HG02678 (cell line): ENCODE measurements around the gene ARID3B.

Experiments
- ATAC-seq: cut with Tn5 transposase; IDR thresholded peaks from one replicate; pipeline ENCODE4 v1.9.1; 2021; ENCODE audit warnings: mild to moderate bottlenecking, moderate library complexity; ENCODE audit not compliant: unreplicated experiment

ARID3B gene

DNA sequence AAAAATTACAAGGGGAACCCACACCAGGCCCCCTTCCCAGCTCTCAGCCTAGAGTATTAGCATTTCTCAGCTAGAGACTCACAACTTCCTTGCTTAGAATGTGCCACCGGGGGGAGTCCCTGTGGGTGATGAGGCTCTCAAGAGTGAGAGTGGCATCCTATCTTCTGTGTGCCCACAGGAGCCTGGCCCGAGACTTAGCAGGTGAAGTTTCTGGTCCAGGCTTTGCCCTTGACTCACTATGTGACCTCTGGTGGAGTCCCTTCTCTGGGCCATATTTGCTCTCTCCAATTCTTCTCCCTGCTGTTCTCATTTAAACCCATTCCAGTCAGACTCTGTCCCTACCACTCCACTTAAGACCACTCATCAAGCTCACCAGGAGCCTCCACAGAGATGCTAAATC is 92.8 kb downstream of the ARID3B start:
- ATAC-seq, result no peak

DNA sequence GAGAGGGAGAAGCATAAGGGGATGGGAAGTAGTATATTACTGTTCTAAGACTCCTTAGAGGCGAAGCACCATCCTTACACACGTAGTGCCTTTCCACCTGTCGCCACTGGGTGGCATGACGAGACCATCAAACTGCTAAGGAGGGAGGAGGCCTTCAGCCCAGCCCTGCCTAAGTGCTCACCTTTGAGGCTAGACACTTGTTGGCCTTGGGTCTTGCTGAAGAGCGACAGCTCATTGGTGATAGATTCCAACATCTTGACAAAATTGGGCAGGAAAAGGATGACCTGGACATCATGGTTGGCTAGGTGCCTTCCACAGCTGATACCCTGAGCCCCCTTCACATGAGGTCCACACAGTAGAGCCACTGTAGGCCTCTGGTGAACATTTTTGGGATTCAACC is 94.2 kb downstream of the ARID3B start:
- peak; percentile 68 for ATAC-seq

DNA sequence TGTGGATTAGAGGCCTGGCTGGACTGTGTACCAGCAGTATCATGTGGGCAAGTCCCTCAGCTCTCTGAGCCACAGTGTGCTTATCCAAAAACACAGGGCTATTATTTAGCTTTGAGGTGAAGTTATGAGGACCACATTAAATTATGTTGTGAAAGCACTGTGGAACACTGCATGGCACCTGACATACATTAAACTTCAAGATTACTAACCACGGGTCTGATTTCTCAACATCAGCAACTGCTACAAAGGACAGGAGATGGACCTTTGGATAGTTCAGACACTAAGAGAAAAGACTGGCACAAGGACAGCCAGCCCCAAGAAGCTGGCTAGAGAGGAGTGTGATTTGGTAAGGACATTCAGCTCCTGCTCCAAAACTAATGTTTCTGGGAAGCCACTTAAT is 96.0 kb downstream of the ARID3B start:
- no peak for ATAC-seq

DNA sequence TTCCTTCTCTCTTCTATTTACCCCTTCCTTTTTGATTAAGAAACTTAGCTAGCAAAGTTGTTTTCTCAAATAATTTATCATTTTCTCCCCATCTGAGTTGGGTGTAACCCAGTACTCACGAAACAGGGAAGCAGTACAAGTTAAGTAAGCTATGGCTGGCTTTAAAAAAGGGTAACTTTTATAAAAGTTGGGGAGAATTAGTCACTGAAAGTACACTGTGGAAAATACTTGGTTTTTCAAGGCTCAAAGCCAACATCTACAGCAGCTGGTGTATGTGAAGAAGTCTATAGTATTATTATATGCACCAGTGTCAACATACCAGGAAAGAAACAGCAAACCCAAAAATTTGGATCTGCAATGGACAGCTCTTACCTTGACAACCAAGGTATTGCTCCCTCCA is 100.1 kb downstream of the ARID3B start:
- no peak for ATAC-seq

DNA sequence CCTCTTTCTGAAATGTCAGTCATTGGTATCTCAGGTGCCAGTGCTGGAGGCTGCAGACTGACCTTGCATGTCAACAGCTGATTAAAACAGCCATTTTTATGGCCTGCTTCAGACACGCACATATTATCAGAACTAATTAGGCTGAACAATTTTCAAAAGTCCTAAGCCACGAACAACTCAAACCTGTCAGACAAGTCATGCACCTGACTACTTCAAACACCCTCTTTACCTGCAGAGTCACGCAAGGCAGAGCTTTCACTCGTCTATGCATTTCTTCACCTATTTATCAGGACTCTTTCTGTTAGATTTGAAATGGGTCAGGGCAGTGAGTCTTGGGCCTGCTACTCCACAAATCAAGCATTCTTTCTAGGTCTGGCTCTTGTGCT is 101.3 kb downstream of the ARID3B start:
- ATAC-seq, result no peak

DNA sequence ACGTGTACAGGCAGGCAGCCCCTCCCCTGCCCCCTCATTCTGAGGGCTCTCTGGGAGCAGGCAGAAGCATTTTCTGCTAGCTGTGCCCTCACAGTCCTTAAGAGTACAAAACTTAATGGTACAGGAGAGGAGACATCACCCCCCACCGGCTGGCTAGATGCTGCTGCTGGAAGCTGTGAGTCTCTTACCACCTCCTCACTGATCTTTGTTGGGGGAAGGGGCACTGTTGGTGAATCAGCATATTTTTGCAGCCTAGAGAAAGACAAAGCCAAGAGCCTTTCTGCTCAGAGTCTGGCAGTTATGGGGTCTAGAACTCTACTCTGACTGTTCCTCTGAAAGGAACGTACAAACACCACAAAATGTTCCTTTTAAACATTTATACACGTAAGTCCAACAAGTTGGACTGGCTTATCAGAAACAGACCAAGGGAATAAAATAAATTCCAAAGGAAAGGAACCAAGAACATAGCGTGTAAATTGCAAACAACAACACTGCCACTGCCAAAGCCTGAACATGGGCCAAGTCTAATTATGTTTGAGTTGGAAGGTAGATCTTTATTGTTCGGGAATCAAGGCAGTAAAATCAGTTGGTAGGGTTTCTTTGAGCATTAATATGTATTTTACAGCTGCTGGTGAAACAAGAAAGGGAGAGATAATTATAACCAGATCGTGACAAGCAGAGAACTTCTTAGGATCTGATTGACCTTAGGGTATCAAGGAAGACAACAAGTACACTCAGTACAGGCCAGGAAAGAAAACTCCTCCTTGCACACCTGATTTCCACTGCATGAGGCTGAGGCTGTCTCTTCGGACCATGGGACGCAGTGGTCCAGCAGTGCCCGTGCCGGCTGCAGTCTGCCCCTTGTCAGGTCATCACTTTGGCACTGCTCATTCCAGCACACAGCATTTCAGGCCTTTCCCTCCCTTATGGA is 102.0 kb downstream of the ARID3B start:
- no peak for ATAC-seq

DNA sequence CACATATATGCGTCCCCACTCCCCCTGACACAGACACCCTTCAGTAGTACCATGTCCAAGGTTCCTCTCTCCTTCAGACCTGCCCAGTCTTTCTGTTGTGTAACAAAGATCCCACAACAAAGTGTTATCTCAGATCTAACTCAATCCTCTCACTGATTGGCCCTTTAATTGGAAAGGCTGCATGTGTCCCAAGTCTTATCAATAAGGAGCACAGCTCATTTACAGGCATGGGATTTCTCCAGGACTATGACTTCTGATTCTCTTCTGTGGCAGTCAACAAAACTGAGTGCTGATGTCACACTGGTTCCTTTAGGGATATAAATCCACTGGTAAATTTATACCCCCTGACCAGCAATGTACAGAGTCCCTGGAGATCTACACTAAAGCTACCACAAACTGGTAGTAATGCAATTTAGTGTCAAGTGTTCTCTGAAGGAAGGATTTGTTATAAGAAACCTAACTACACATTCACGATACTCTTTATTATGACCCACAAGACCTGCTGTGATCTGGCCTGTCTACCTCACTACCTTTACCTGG is 102.7 kb downstream of the ARID3B start:
- ATAC-seq, result no peak

DNA sequence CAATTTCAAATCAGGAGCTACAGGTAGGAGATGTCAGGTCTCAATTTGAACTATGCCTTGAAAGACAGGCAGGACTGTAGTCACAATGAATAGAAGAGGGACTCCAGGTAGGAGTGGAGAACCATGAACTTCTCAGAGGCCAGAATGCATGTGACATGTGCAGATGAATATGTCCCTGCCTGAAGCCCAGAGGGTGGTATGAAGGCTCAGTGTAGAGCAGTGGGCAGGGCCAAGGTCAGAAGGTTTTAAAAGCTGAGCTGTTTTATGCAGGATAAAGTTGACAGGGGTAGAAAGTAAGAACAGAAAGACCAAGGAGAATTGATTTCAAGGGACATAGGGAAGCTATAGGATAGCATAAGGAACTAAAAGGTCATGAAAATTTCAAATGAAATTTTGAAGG is 105.5 kb downstream of the ARID3B start:
- ATAC-seq, result no peak
